ENCODE measurements around the gene FKBP11. TPM values are rescaled to one million over a fixed set of nuclear protein-coding genes. Genes with fewer than 3 reads are reported as not detected.
A peak's percentile ranks its signal among the peaks of the same experiment; 100 is the strongest.

Gene FKBP11
- total and polyA plus RNA-seq, 2 experiments from 2014 or later, result 29.5 to 94.9 TPM

GRCh38 chr12:48903363-48903981 lies 21.8 kb downstream of the FKBP11 start:
- H3K36me3 Mint-ChIP-seq (ENCODE audit: low read depth), result no peaks in the 10 kb centered on the region
- no peak overlapping the region; the same call in 2 of the 3 replicates for H3K4me3 Mint-ChIP-seq
- H4K20me1 ChIP-seq (replicated peaks; ENCODE audit: insufficient read depth), result no peaks in the 10 kb centered on the region
- H2AFZ ChIP-seq, result 0 out of 2 replicates have a peak overlapping the region, but pooled peaks have one; percentile 38
- no peak overlapping the region for H3K27ac Mint-ChIP-seq
- H3K79me2 ChIP-seq (replicated peaks; ENCODE audit: insufficient read depth), result no peaks in the 10 kb centered on the region
- ATAC-seq, result no peak
- no peak overlapping the region for H3K27ac ChIP-seq (ENCODE audit: low read depth)
- DNase-seq (ENCODE audit: low spot score), result no peak
- H3K4me2 ChIP-seq, result no peak overlapping the region
- no peak for TF ChIP-seq ZNF331 (CRISPR knock-in tag; IDR thresholded peaks at IDR 0.05; ENCODE audit: low read depth)
- TF ChIP-seq JUNB (IDR thresholded peaks at IDR 0.05; ENCODE audit: unreplicated experiment), result no peak
- no peak for TF ChIP-seq CREB1 (CRISPR knock-in tag; IDR thresholded peaks at IDR 0.05; ENCODE audit: low read depth)
- TF ChIP-seq CTCF (conservative IDR thresholded peaks at IDR 0.05; ENCODE audit: low read depth in 2 of 2), result no peak
- no peak for TF ChIP-seq ZNF462 (CRISPR knock-in tag; IDR thresholded peaks at IDR 0.05)
- no peak for TF ChIP-seq STAT1 (IDR thresholded peaks at IDR 0.05; ENCODE audit: unreplicated experiment)
- H3K9me2 ChIP-seq (ENCODE audit: insufficient read depth), result no peaks in the 10 kb centered on the region
- H3K4me1 Mint-ChIP-seq, result no peaks in the 10 kb centered on the region
- no peaks in the 10 kb centered on the region for H3K27me3 ChIP-seq (ENCODE audit: insufficient read depth)
- 0 out of 2 replicates have a peak, but pooled peaks cover 3% of the 10 kb centered on the region for H3F3A ChIP-seq (replicated peaks; ENCODE audit: low read depth)
- peaks cover 3% of the 10 kb centered on the region for H3K27me3 Mint-ChIP-seq (ENCODE audit: insufficient read depth, low read depth, poor library complexity)
- no peak overlapping the region for H3K4me3 ChIP-seq
- 0 out of 2 replicates have a peak, but pooled peaks cover 2% of the 10 kb centered on the region for H3K4me1 ChIP-seq (ENCODE audit: insufficient read depth)
- H3K36me3 ChIP-seq (ENCODE audit: insufficient read depth), result no peaks in the 10 kb centered on the region
- H3K9me3 Mint-ChIP-seq, result no peaks in the 10 kb centered on the region

Measured in GM23338 (cell line).